Measurements from ENCODE around the gene CDK8.

DNA sequence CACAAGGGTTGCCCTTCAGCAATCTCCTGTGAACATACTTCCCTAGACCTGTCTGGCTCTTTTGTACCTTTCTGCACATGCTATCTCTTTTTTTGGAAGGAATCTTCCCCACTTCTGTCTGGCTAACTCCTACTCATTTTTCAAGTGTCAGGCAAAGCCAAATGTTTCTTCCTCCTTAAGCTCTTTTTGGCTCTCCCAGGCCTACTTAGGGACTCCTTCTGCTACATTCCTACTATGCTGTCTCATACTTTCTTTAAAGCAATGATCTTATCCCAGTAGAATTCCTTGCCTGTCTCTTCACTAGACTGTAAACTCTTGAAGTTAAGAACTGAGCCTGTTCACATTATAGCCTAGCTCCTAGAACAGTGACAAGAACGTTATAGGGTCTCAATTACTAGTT, 188.6 kb downstream of the CDK8 start:
- TF ChIP-seq, protein P1, sequence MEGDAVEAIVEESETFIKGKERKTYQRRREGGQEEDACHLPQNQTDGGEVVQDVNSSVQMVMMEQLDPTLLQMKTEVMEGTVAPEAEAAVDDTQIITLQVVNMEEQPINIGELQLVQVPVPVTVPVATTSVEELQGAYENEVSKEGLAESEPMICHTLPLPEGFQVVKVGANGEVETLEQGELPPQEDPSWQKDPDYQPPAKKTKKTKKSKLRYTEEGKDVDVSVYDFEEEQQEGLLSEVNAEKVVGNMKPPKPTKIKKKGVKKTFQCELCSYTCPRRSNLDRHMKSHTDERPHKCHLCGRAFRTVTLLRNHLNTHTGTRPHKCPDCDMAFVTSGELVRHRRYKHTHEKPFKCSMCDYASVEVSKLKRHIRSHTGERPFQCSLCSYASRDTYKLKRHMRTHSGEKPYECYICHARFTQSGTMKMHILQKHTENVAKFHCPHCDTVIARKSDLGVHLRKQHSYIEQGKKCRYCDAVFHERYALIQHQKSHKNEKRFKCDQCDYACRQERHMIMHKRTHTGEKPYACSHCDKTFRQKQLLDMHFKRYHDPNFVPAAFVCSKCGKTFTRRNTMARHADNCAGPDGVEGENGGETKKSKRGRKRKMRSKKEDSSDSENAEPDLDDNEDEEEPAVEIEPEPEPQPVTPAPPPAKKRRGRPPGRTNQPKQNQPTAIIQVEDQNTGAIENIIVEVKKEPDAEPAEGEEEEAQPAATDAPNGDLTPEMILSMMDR (conservative IDR thresholded peaks at IDR 0.05; ENCODE audit: low read depth in 2 of 2): no peak
- TF ChIP-seq, protein P2, sequence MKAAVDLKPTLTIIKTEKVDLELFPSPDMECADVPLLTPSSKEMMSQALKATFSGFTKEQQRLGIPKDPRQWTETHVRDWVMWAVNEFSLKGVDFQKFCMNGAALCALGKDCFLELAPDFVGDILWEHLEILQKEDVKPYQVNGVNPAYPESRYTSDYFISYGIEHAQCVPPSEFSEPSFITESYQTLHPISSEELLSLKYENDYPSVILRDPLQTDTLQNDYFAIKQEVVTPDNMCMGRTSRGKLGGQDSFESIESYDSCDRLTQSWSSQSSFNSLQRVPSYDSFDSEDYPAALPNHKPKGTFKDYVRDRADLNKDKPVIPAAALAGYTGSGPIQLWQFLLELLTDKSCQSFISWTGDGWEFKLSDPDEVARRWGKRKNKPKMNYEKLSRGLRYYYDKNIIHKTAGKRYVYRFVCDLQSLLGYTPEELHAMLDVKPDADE (IDR thresholded peaks at IDR 0.05): no peak
- TF ChIP-seq EZH2 (IDR thresholded peaks at IDR 0.05; ENCODE audit: low read depth, unreplicated experiment) (no peak), POLR2AphosphoS5 (IDR thresholded peaks at IDR 0.05; ENCODE audit: low read depth) (no peak), CREB1 (CRISPR knock-in tag; IDR thresholded peaks at IDR 0.05; ENCODE audit: low read depth) (no peak), NANOG (IDR thresholded peaks at IDR 0.05; ENCODE audit: borderline replicate concordance) (no peak), JUNB (IDR thresholded peaks at IDR 0.05; ENCODE audit: unreplicated experiment) (no peak), EZH2phosphoT487 (IDR thresholded peaks at IDR 0.05; ENCODE audit: unreplicated experiment) (no peak)
- TF ChIP-seq, protein P3, sequence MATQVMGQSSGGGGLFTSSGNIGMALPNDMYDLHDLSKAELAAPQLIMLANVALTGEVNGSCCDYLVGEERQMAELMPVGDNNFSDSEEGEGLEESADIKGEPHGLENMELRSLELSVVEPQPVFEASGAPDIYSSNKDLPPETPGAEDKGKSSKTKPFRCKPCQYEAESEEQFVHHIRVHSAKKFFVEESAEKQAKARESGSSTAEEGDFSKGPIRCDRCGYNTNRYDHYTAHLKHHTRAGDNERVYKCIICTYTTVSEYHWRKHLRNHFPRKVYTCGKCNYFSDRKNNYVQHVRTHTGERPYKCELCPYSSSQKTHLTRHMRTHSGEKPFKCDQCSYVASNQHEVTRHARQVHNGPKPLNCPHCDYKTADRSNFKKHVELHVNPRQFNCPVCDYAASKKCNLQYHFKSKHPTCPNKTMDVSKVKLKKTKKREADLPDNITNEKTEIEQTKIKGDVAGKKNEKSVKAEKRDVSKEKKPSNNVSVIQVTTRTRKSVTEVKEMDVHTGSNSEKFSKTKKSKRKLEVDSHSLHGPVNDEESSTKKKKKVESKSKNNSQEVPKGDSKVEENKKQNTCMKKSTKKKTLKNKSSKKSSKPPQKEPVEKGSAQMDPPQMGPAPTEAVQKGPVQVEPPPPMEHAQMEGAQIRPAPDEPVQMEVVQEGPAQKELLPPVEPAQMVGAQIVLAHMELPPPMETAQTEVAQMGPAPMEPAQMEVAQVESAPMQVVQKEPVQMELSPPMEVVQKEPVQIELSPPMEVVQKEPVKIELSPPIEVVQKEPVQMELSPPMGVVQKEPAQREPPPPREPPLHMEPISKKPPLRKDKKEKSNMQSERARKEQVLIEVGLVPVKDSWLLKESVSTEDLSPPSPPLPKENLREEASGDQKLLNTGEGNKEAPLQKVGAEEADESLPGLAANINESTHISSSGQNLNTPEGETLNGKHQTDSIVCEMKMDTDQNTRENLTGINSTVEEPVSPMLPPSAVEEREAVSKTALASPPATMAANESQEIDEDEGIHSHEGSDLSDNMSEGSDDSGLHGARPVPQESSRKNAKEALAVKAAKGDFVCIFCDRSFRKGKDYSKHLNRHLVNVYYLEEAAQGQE (IDR thresholded peaks at IDR 0.05; ENCODE audit: unreplicated experiment): no peak

Measured in GM23338 (cell line).